ENCODE data around the gene TBC1D25.

DNA sequence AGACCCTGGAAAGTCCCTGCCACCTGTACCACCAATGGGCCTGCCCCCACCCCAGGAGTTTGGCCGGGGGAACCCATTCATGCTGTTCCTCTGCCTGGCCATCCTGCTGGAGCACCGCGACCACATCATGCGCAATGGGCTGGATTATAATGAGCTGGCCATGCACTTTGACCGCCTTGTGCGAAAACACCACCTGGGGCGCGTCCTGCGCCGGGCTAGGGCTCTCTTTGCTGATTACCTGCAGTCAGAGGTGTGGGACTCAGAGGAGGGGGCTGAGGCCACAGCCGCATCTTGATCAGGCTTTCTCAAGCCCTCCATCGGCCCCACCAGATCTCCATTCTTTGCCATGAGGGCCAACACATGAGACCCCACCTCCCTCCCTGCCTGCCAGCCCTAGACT lies 21.2 kb downstream of the TBC1D25 start:
- TF ChIP-seq ZBTB21 (CRISPR knock-in tag; IDR thresholded peaks at IDR 0.05; ENCODE audit: borderline replicate concordance) (no peak), USF2 (CRISPR knock-in tag; IDR thresholded peaks at IDR 0.05) (no peak), CREB1 (CRISPR knock-in tag; IDR thresholded peaks at IDR 0.05) (no peak), CBFB (CRISPR knock-in tag; IDR thresholded peaks at IDR 0.05; ENCODE audit: low read depth) (no peak), IRF1 (CRISPR knock-in tag; IDR thresholded peaks at IDR 0.05) (no peak), ZBTB43 (CRISPR knock-in tag; IDR thresholded peaks at IDR 0.05) (no peak)
- TF ChIP-seq, protein P1, sequence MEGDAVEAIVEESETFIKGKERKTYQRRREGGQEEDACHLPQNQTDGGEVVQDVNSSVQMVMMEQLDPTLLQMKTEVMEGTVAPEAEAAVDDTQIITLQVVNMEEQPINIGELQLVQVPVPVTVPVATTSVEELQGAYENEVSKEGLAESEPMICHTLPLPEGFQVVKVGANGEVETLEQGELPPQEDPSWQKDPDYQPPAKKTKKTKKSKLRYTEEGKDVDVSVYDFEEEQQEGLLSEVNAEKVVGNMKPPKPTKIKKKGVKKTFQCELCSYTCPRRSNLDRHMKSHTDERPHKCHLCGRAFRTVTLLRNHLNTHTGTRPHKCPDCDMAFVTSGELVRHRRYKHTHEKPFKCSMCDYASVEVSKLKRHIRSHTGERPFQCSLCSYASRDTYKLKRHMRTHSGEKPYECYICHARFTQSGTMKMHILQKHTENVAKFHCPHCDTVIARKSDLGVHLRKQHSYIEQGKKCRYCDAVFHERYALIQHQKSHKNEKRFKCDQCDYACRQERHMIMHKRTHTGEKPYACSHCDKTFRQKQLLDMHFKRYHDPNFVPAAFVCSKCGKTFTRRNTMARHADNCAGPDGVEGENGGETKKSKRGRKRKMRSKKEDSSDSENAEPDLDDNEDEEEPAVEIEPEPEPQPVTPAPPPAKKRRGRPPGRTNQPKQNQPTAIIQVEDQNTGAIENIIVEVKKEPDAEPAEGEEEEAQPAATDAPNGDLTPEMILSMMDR (IDR thresholded peaks at IDR 0.05) = no peak

All from WTC11 (cell line).